ENCODE data around the gene KCTD1.

KCTD1 gene

GRCh38 chr18:26540043-26540628, 8.2 kb downstream of the KCTD1 start:
- no peak overlapping the region for H3K27ac ChIP-seq (ENCODE audit: low read length)

GRCh38 chr18:26538524-26538923, 9.8 kb downstream of the KCTD1 start:
- H3K36me3 ChIP-seq (replicated peaks; ENCODE audit: low read depth, low read length): no peaks in the 10 kb centered on the region
- no peaks in the 10 kb centered on the region for H3K27me3 ChIP-seq (ENCODE audit: low read depth, low read length)
- no peak overlapping the region for H3K4me3 ChIP-seq (ENCODE audit: low read length)
- no peak overlapping the region for H3K9ac ChIP-seq (ENCODE audit: low read length)
- no peak overlapping the region for H3K4me2 ChIP-seq (ENCODE audit: low read length)
- no peak overlapping the region for H2AFZ ChIP-seq (ENCODE audit: low read depth, low read length)
- H4K20me1 ChIP-seq (ENCODE audit: insufficient read depth, low read length): peaks cover 8% of the 10 kb centered on the region; the same call in 1 of the 2 replicates
- TF ChIP-seq EZH2phosphoT487 (IDR thresholded peaks at IDR 0.05; ENCODE audit: low read depth) (no peak), CTCF (IDR thresholded peaks at IDR 0.05; ENCODE audit: low read depth, low read length) (no peak)
- no peaks in the 10 kb centered on the region for H3K9me3 ChIP-seq (ENCODE audit: insufficient read depth, low read length)
- H3K79me2 ChIP-seq (ENCODE audit: low read length): no peaks in the 10 kb centered on the region
- H3K27ac ChIP-seq (ENCODE audit: low read length): no peak overlapping the region
- H3K4me1 ChIP-seq (ENCODE audit: low read length): peaks cover 3% of the 10 kb centered on the region; the same call in 1 of the 2 replicates

More at GRCh38 chr18:26540043-26540628, 8.2 kb downstream of the KCTD1 start:
- H3K4me2 ChIP-seq (ENCODE audit: low read length): no peak overlapping the region
- H3K79me2 ChIP-seq (ENCODE audit: low read length): no peaks in the 10 kb centered on the region
- H3K36me3 ChIP-seq (replicated peaks; ENCODE audit: low read depth, low read length): no peaks in the 10 kb centered on the region
- no peaks in the 10 kb centered on the region for H3K27me3 ChIP-seq (ENCODE audit: low read depth, low read length)
- H3K4me1 ChIP-seq (ENCODE audit: low read length): peaks cover 4% of the 10 kb centered on the region
- H3K4me3 ChIP-seq (ENCODE audit: low read length): no peak overlapping the region
- no peak overlapping the region for H2AFZ ChIP-seq (ENCODE audit: low read depth, low read length)
- no peaks in the 10 kb centered on the region for H3K9me3 ChIP-seq (ENCODE audit: insufficient read depth, low read length)
- peaks cover 17% of the 10 kb centered on the region; the same call in 1 of the 2 replicates for H4K20me1 ChIP-seq (ENCODE audit: insufficient read depth, low read length)
- H3K9ac ChIP-seq (ENCODE audit: low read length): no peak overlapping the region
- TF ChIP-seq CTCF (IDR thresholded peaks at IDR 0.05; ENCODE audit: low read depth, low read length) (no peak), EZH2phosphoT487 (IDR thresholded peaks at IDR 0.05; ENCODE audit: low read depth) (no peak)

DNA sequence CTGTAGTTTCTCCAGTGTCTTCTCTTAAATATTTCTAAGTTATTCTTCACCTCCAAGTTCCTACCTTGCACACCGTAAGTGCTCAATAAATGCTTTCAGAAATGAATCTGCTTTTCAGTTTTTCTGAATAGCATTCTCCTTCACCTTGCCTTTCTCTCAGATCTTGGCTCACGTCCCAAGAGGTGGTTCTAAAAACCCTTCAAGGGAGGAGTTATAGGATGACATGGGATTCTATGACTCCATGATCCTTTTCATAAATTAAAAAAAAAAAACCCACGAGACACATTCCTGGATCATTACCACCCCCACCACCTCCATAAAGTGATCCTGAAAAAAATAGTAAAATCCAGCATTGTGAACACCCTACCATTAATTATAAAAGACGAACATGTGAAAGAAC, 11.7 kb downstream of the KCTD1 start:
- Histone ChIP-seq H3K27me3 (ENCODE audit: low read depth, low read length) (no peaks in the 10 kb centered on the region), H4K20me1 (ENCODE audit: insufficient read depth, low read length) (no peaks in the 10 kb centered on the region), H3K4me2 (ENCODE audit: low read length) (no peak overlapping the region)

DNA sequence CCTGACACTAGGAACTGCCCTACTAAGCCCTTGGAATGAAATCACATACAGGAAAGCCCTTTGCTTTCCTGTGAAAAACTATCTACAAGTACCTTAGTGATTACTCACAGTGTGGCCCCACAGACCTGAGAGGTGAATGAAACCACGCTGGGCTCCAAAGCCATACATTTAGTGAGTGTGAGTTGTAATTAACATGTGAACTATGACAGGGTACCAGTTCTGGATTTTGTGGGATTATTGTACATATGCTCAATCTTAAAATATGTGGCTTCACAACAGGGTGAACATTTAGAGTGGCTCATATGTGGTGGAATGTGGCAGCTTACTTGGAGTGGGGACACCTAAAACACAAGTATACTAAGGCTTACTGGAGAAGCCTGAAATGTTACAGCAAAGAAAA, 12.3 kb downstream of the KCTD1 start:
- Histone ChIP-seq H3K79me2 (ENCODE audit: low read length) (no peaks in the 10 kb centered on the region), H3K27me3 (ENCODE audit: low read depth, low read length) (no peaks in the 10 kb centered on the region), H3K9me3 (ENCODE audit: insufficient read depth, low read length) (no peaks in the 10 kb centered on the region), H3K27ac (ENCODE audit: low read length) (no peak overlapping the region), H3K4me3 (ENCODE audit: low read length) (no peak overlapping the region), H3K9ac (ENCODE audit: low read length) (no peak overlapping the region), H3K4me2 (ENCODE audit: low read length) (no peak overlapping the region), H3K4me1 (ENCODE audit: low read length) (no peaks in the 10 kb centered on the region), H2AFZ (ENCODE audit: low read depth, low read length) (no peak overlapping the region), H3K36me3 (replicated peaks; ENCODE audit: low read depth, low read length) (no peaks in the 10 kb centered on the region), H4K20me1 (ENCODE audit: insufficient read depth, low read length) (no peaks in the 10 kb centered on the region)
- TF ChIP-seq CTCF (IDR thresholded peaks at IDR 0.05; ENCODE audit: low read depth, low read length) (no peak), EZH2phosphoT487 (IDR thresholded peaks at IDR 0.05; ENCODE audit: low read depth) (no peak)

More for the DNA sequence above, 11.7 kb downstream of the KCTD1 start:
- no peaks in the 10 kb centered on the region for H3K79me2 ChIP-seq (ENCODE audit: low read length)
- no peak overlapping the region for H3K27ac ChIP-seq (ENCODE audit: low read length)
- no peak overlapping the region for H2AFZ ChIP-seq (ENCODE audit: low read depth, low read length)
- H3K4me1 ChIP-seq (ENCODE audit: low read length): no peaks in the 10 kb centered on the region
- H3K9me3 ChIP-seq (ENCODE audit: insufficient read depth, low read length): no peaks in the 10 kb centered on the region
- no peak overlapping the region for H3K9ac ChIP-seq (ENCODE audit: low read length)
- no peak overlapping the region for H3K4me3 ChIP-seq (ENCODE audit: low read length)
- no peak for TF ChIP-seq EZH2phosphoT487 (IDR thresholded peaks at IDR 0.05; ENCODE audit: low read depth)
- TF ChIP-seq CTCF (IDR thresholded peaks at IDR 0.05; ENCODE audit: low read depth, low read length): no peak
- no peaks in the 10 kb centered on the region for H3K36me3 ChIP-seq (replicated peaks; ENCODE audit: low read depth, low read length)
